Activated naive CD4-positive, alpha-beta T cell treated with anti-CD3 and anti-CD28 coated beads, Interleukin-2, amount 50 U/mL, for 24 hours (primary cell): Measurements from ENCODE around the gene GABRR3.
A peak's percentile ranks its signal among the peaks of the same experiment; 100 is the strongest.
"Not testable (repeated sequence)": the region's sequence is repeated elsewhere in the genome, so short reads cannot be mapped to it uniquely, and the experiment has no call there.

Experiments used
- H3K27ac Mint-ChIP-seq: one replicate; pipeline ENCODE4 v1.8.0; 2021; ENCODE audit warnings: mild to moderate bottlenecking, mixed read lengths
- H3K27me3 Mint-ChIP-seq: one replicate; pipeline ENCODE4 v1.8.0; 2021; ENCODE audit warnings: mixed read lengths
- H3K36me3 Mint-ChIP-seq: one replicate; pipeline ENCODE4 v1.8.0; 2021; ENCODE audit warnings: mixed read lengths
- H3K4me1 Mint-ChIP-seq: one replicate; pipeline ENCODE4 v1.8.0; 2021; ENCODE audit warnings: mixed read lengths
- H3K4me3 Mint-ChIP-seq: one replicate; pipeline ENCODE4 v1.8.0; 2021; ENCODE audit warnings: mild to moderate bottlenecking, mixed read lengths
- H3K9me3 Mint-ChIP-seq: one replicate; pipeline ENCODE4 v1.8.0; 2021; ENCODE audit warnings: mixed read lengths

Gene GABRR3

DNA sequence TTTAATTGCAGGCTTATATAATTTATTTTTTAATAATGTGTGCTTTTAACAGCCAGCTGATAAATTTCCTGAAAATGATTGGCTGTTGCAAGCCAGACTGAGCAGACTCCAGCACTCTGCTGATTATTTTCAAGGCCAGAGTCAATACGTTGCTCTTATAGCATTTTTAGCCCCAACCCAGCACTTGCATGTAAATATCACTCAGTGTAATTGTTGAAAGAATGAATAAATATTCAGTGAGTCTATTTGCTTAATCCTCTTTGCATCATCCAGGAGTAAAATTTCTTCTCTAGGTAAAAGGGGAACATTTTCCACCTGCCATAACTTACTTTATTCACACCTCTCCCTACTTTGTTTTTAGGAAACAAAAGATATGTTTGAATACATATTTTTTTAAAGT, 2.9 kb downstream of the GABRR3 start:
- H3K27me3 Mint-ChIP-seq, result peaks cover 1% of the 10 kb centered on the region
- H3K36me3 Mint-ChIP-seq, result no peaks in the 10 kb centered on the region
- H3K4me3 Mint-ChIP-seq, result no peak overlapping the region
- no peak overlapping the region for H3K27ac Mint-ChIP-seq
- peaks cover 16% of the 10 kb centered on the region for H3K4me1 Mint-ChIP-seq
- H3K9me3 Mint-ChIP-seq, result no peaks in the 10 kb centered on the region

DNA sequence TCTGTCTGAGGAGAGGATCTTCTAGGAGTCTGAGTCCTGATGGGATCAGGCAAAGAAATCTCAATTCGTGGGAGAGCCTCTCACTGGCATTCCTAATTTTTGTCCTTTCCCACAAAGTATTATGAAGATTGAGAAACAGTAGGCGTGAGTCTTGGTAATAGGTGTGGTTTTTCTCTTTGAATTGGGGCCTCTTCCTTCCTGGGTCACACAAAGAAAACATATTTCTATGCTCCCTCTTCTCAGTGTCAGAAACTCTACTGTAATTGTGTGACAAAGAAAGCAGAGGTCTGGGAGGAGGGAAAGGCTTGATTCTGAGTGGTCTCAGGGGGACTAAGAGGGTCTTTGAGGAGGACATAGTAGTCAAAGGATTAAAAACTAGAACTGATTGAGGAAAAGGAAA, 6.0 kb downstream of the GABRR3 start:
- Mint-ChIP-seq H3K27me3 (peaks cover under 1% of the 10 kb centered on the region), H3K36me3 (no peaks in the 10 kb centered on the region), H3K4me1 (peaks cover 19% of the 10 kb centered on the region), H3K27ac (peak overlapping the region; percentile 42), H3K4me3 (peak overlapping the region; percentile 8), H3K9me3 (no peaks in the 10 kb centered on the region)

DNA sequence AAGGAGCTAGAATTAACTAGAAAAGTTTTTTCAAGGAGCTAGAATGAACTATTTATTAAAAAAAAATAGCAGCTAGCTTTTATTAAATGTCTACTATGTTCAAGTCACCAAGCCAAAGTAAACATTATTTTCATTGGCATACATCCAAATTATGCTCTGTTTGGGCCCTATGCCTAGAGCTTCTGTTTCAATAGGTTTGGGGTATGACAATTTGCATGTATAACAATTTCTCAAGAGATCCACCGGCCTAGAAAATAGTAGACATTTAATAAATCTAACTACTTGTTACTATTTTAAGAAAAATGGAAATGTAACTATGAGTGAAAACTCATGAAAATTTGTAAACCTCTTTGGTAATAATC, 8.0 kb downstream of the GABRR3 start:
- Mint-ChIP-seq H3K4me3 (no peak overlapping the region), H3K27ac (no peak overlapping the region), H3K4me1 (peaks cover 24% of the 10 kb centered on the region), H3K36me3 (no peaks in the 10 kb centered on the region), H3K27me3 (peaks cover 1% of the 10 kb centered on the region), H3K9me3 (no peaks in the 10 kb centered on the region)

DNA sequence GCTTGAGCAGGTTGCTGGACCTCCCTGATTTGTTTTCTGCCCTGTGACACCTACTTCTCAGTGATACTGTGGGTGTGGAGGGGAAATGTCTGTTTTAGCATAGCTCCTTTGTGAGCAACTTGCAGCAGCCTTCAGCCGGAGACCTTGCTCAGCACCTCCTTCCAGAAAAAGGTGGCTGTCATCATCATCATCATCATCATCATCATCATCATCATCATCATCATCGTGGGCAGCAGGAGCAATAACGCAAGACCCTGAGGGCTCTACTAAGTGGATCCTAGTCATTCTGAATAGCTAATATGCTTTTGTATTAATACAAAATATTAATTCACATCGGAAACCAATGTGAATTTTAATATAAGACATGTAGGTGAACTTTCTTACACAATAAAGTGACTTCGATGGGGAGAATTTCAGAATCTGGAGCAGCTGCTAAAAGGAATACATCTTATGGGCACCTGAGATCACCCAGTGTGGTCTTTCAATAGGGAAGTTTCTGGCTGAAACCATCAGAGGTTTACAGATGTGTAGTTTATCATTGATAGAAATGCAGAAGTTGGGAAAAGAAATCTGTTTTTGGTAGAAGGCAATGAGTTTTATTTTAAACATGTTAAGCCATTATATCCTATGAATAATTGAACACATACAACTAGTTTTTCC, 8.6 kb downstream of the GABRR3 start:
- Mint-ChIP-seq H3K36me3 (no peaks in the 10 kb centered on the region), H3K4me1 (peaks cover 24% of the 10 kb centered on the region), H3K4me3 (no peak overlapping the region), H3K27ac (no peak overlapping the region), H3K27me3 (peaks cover 1% of the 10 kb centered on the region), H3K9me3 (no peaks in the 10 kb centered on the region)

DNA sequence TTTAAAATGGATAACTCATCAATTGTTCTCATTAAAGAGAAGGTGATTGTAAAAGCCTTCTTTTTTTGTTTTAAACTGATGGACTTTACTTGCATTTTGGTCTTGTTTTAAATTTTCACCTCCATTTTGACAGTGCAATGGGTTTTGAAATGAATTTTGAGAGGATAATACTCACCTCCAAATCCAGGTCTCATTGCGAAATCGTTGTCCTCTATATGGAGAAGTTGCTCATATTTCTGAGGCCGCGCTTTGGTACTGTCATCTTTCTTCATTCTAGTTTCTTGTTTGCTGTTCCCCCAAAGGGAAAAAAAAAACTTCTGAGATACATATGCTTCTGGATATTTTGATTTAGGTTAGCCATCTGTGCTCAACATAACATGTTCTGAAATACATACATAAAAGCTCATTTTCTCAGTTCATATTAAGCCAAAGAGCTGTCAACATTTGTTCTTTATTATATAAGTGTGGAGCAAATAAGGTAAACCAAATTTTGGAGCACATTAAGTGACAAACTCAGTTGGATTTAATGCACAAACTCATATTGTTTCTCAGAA, 9.6 kb downstream of the GABRR3 start:
- peaks cover 24% of the 10 kb centered on the region for H3K4me1 Mint-ChIP-seq
- H3K4me3 Mint-ChIP-seq, result no peak overlapping the region
- H3K27ac Mint-ChIP-seq, result no peak overlapping the region
- no peaks in the 10 kb centered on the region for H3K9me3 Mint-ChIP-seq
- H3K27me3 Mint-ChIP-seq, result peaks cover 1% of the 10 kb centered on the region
- H3K36me3 Mint-ChIP-seq, result no peaks in the 10 kb centered on the region

DNA sequence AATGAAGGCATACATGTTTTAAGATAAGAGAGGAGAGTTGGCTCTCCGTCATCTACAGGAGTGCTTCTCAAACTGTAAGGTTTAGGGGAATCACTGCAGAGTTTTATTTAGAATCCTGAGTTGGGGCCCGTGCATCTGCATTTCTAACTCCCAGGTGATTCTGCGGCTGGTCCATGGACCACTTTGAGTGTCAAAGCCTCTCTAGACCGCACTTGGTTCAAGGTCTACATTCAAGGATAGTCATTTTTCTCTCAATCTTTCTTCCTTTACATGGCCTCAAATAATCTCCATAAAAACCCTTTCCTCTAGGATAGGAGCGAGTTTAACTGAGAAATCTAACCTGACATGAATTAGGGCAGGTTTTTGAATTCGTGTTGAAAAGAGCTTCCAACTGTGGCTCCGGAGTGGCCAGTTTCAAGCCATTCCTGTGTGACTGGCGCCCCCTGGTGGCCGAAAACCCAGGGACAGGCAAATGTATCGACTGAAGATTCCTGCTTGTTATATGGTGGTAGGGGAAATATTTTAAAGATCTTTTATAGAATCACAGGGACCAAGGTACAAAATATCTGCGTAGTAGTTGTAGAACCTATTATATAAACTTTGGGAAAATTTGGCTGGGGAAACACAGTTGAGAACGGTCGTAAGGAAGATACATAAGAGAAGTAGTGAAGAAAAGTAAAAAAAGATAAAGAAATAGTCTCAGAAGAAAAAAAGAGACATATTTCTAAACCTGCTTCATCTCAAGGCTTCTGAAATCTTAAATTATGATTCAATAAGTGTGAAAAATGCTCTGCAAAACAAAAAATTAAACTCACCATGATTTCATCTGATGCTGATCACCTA, 11.9 kb downstream of the GABRR3 start:
- Mint-ChIP-seq H3K4me1 (peaks cover 8% of the 10 kb centered on the region), H3K27ac (no peak overlapping the region), H3K4me3 (no peak overlapping the region), H3K9me3 (no peaks in the 10 kb centered on the region), H3K36me3 (no peaks in the 10 kb centered on the region), H3K27me3 (peaks cover 1% of the 10 kb centered on the region)

DNA sequence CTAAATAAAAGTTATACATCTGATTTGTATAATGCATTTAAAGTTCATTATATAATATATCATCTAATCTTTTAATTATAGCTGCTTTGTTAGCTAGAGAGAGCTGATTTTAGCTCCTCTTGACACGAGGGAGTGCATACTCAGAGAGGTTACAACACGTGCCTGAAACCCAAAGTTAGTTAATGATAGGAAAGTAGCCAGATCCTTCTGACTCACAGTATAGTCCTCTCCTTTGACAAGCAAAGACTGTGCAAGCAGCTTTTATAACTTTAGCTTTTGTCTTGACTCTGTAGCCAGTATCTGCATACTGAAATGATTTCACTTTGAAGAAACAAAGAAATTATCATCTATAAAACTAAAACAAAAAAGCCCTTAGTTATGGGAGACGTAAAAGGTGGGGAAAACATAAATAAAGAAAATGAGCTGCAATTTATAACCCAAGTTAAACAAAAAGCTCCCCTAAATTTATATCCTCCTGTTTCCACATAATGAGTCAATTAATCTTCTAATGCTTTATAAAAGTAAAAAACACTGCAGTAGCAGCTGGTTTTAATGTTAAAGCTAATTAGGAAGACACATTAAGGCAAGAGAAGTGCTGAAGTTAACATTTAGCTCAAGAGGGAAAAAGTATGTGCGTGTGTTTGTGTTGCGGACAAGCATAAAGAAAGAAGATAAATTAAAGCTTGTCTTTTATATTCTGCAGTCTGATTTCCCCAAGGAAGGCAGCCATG, 13.1 kb downstream of the GABRR3 start:
- H3K27ac Mint-ChIP-seq, result no peak overlapping the region
- H3K27me3 Mint-ChIP-seq, result peaks cover 1% of the 10 kb centered on the region

DNA sequence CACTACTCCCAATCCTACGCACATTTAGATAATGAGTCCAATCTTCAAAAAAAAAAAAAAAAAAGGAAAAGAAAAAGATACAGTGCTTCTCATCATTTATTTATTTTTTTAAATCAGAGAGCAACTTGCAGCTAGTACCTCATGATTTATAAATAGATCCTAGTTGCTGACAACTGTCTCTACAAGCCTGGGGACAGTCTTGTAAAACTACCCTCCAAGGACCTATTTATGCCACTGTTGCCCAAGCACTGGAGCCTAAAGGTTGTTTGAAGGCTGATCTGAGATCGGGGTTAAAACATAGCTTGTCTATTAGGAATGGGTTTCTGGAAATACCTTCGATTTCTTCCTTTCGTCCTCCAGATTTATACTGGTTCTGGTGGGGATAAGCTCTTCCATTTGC, 14.7 kb downstream of the GABRR3 start:
- no peak overlapping the region for H3K27ac Mint-ChIP-seq

More for the DNA sequence above, 13.1 kb downstream of the GABRR3 start:
- Mint-ChIP-seq H3K36me3 (no peaks in the 10 kb centered on the region), H3K4me3 (no peak overlapping the region), H3K4me1 (peaks cover 7% of the 10 kb centered on the region), H3K9me3 (no peaks in the 10 kb centered on the region)

DNA sequence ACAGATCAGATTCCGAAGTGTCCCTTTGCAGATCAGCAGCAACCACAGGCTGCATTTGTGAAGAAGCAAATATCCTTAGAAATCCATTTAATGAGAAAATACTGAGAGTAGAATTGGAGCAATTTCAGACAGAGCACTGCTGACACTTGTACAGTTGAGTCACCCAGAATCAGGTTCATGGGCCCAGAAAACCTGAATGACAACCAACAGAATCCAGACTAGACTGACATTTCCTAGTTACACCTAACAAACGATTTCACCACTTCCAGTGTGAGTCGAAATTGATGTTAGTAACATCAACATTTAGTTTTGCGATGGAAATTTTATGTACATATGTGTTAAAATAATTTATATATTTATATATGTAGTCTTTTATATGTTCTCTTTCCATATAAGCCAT, 16.8 kb downstream of the GABRR3 start:
- peaks cover 1% of the 10 kb centered on the region for H3K27me3 Mint-ChIP-seq
- no peak overlapping the region for H3K27ac Mint-ChIP-seq
- no peak overlapping the region for H3K4me3 Mint-ChIP-seq
- no peaks in the 10 kb centered on the region for H3K36me3 Mint-ChIP-seq
- H3K4me1 Mint-ChIP-seq, result peaks cover 3% of the 10 kb centered on the region
- H3K9me3 Mint-ChIP-seq, result no peaks in the 10 kb centered on the region

More for the DNA sequence above, 14.7 kb downstream of the GABRR3 start:
- Mint-ChIP-seq H3K27me3 (peaks cover 1% of the 10 kb centered on the region), H3K36me3 (no peaks in the 10 kb centered on the region), H3K4me3 (no peak overlapping the region), H3K9me3 (no peaks in the 10 kb centered on the region), H3K4me1 (peaks cover 7% of the 10 kb centered on the region)

DNA sequence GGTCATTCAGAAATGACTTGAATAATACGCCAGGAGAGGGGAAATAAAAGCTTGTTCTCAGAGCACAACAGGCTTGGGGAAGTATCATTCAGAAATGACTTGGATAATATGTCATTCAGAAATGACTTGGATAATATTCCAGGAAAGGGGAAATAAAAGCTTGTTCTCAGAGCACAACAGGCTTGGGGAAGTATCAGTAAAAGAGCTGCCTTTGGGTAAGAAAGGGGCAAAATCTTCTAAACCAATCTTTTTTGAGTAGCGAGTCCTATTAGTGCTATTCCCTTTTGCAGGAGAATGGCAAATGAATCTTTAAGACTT, 20.9 kb downstream of the GABRR3 start:
- H3K4me1 Mint-ChIP-seq, result peaks cover 1% of the 10 kb centered on the region
- H3K27ac Mint-ChIP-seq, result no peak overlapping the region
- no peak overlapping the region for H3K4me3 Mint-ChIP-seq
- no peaks in the 10 kb centered on the region for H3K27me3 Mint-ChIP-seq
- no peaks in the 10 kb centered on the region for H3K9me3 Mint-ChIP-seq
- H3K36me3 Mint-ChIP-seq, result no peaks in the 10 kb centered on the region

DNA sequence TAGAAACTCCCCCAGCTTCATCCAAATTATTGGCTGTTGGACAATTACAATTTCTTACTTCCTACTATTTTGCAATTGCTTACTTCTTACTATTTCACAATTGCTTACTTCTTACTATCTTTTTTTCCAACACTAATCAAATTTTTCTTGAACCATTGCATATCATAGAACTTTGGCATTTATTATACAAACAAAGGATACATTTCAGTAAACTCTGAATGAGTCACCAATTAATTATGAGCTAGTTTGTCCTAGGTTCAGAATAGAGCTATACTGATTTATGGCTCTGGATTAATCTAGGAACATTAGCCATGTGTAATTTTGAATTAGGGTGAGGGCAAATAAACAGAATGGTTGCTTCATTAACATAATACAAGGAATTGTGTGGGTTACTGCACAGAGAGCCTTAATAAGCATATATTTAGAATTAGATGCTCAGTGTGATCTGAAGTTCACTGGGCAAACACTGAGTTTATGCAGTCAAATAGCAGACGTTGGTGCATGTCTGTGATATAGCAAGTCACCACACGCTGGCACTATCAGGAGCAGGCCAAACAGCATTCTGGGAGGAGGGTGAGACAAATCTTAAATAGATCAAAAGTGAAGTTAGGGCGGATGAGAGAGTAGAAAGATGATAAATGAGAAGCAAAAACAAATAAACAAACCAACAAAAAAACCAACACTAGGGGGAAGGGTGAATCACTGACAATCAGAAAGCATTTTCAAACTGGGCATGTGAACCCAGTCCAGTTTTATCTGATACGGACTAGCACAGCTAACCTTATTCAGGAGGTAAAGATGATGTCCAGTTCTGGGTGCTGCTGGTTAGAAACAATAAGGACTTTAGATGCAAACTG, 21.5 kb downstream of the GABRR3 start:
- H3K4me3 Mint-ChIP-seq, result no peak overlapping the region
- H3K27me3 Mint-ChIP-seq, result no peaks in the 10 kb centered on the region
- no peak overlapping the region for H3K27ac Mint-ChIP-seq
- peaks cover 7% of the 10 kb centered on the region for H3K4me1 Mint-ChIP-seq
- H3K9me3 Mint-ChIP-seq, result no peaks in the 10 kb centered on the region
- H3K36me3 Mint-ChIP-seq, result no peaks in the 10 kb centered on the region

DNA sequence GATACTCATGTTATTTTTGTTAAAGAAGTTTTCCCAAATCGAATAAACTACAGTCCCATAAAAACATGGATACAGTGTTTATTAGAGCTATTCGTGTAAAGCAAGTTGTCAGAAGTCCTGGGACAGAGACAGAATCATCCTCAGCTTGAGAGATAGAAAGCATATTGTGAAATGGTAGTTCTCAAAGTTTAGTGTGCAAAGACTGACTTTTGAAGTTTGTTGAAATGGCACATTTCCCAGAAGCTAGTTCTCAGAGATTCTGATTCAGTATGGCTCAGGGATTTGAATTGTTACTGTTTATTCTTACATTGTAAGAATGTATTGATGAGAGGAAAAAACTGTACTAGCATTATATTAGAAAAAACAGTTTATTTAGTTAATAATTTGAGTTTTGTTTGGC, 22.1 kb downstream of the GABRR3 start:
- Mint-ChIP-seq H3K4me1 (peaks cover 8% of the 10 kb centered on the region), H3K27ac (no peak overlapping the region), H3K9me3 (no peaks in the 10 kb centered on the region), H3K4me3 (no peak overlapping the region), H3K27me3 (no peaks in the 10 kb centered on the region), H3K36me3 (no peaks in the 10 kb centered on the region)

DNA sequence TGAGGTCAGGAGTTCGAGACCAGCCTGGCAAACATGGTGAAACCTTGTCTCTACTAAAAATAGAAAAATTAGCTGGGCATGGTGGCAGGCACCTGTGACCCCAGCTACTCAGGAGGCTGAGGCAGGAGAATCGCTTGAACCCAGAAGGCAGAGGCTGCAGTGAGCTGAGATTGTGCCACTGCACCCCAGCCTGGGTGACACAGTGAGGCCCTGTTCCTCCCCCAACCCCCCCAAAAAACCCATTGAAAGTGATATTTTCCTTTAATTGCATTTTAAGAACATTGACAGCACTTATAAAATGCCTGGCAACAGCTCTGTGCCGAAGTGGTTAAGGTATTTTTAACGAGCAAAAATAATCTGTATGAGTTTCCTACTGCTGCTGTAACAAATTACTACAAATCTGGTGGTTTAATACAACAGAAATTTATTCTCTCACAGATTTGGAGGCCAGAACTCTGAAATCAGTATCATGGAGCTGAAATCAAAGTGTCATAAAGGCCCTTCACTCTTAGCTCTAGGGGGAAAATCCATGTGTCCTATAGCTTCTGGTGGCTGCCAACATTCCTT, 24.1 kb downstream of the GABRR3 start:
- not testable (repeated sequence) for H3K36me3 Mint-ChIP-seq, H3K9me3 Mint-ChIP-seq, H3K27me3 Mint-ChIP-seq, H3K4me3 Mint-ChIP-seq, H3K27ac Mint-ChIP-seq
- peaks cover 15% of the 10 kb centered on the region for H3K4me1 Mint-ChIP-seq

DNA sequence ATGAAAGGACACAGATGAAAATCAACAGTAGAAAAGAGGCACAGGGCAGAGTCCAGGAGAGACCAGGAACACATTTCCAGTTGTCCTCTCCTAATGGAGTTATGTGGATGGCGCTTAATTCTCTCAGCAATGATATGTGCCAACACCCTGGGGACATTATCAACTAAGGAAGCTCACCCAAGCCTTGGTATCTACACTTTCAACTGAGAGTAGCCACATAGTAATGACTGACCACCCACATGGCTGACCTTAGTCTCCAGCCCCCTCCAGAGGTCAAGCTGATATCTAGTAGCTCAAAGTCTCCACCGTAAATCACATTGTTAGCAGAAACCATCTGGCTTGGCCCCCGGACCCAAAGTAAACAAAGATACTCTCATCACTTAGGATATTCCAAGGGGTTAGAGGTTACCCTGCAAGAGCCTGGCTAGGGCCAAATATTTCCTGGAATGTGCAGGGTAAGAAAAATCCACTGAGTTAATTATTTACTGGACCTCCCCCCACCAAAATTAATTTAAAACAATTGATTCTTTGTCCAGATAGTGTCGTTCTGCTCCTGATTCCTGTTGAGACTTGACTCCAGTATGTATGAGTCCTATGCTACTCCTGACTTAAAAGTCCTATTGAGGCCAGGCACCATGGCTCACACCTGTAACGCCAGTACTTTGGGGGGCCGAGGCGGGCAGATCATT, 24.8 kb downstream of the GABRR3 start:
- Mint-ChIP-seq H3K36me3 (no peaks in the 10 kb centered on the region), H3K9me3 (no peaks in the 10 kb centered on the region), H3K27me3 (no peaks in the 10 kb centered on the region), H3K27ac (no peak overlapping the region), H3K4me1 (peaks cover 15% of the 10 kb centered on the region), H3K4me3 (no peak overlapping the region)
